Activated CD4-positive, alpha-beta memory T cell treated with anti-CD3 and anti-CD28 coated beads for 36 hours (primary cell): ENCODE measurements around the gene PIH1D2. TPM values are rescaled to one million over a fixed set of nuclear protein-coding genes. Genes with fewer than 3 reads are reported as not detected.
"Not testable (repeated sequence)": the region's sequence is repeated elsewhere in the genome, so short reads cannot be mapped to it uniquely, and the experiment has no call there.

Experiments used
- CTCF ChIA-PET: fragments of 350-600 bp; sonication (Branson Sonifier 250); formaldehyde crosslinking; loops from one replicate; lab custom pipeline; 2021; ENCODE audit warnings: antibody characterized with exemption, inconsistent platforms; lab: Charles Lee
- POLR2A ChIA-PET: fragments of 350-600 bp; sonication (Branson Sonifier 250); formaldehyde crosslinking; loops from one replicate; lab custom pipeline; 2021; ENCODE audit warnings: antibody characterized with exemption; lab: Charles Lee
- DNase-seq: peaks from one replicate; pipeline ENCODE4 v3.0.0-alpha.2; 2020
- H3K27ac Mint-ChIP-seq: one replicate; pipeline ENCODE4 v1.8.0; 2021; ENCODE audit warnings: mixed read lengths
- H3K27me3 Mint-ChIP-seq: one replicate; pipeline ENCODE4 v1.8.0; 2021; ENCODE audit warnings: mixed read lengths
- H3K36me3 Mint-ChIP-seq: one replicate; pipeline ENCODE4 v1.8.0; 2021; ENCODE audit warnings: mixed read lengths
- H3K4me1 Mint-ChIP-seq: one replicate; pipeline ENCODE4 v1.8.0; 2021; ENCODE audit warnings: low read depth, mixed read lengths
- H3K4me3 Mint-ChIP-seq: one replicate; pipeline ENCODE4 v1.8.0; 2021; ENCODE audit warnings: mild to moderate bottlenecking, mixed read lengths
- H3K9me3 Mint-ChIP-seq: one replicate; pipeline ENCODE4 v1.8.0; 2021; ENCODE audit warnings: mixed read lengths
- intact Hi-C: fragments of 100-400 bp; cut with micrococcal nuclease; formaldehyde crosslinking; loops from one replicate; pipeline ENCODE4 v1.15.1; 2023
- total RNA-seq, 2 experiments: library from RNA; stranded (reverse); gene quantifications; one replicate each; pipeline ENCODE4 v1.2.3, GENCODE V29; 2021

The PIH1D2 gene
- total RNA-seq, 2 experiments from 2014 or later: 0.36 to 0.56 TPM

GRCh38 chr11:112097734-112098528 lies 24.1 kb upstream of the PIH1D2 start:
- CTCF ChIA-PET: interaction anchor here (1.4 to 1.7 kb wide), 2 partner anchors 11 to 15 kb away, joined by 4 to 5 read pairs; partner anchors contain the start of genes SDHD and TIMM8B
- H3K9me3 Mint-ChIP-seq: no peaks in the 10 kb centered on the region

GRCh38 chr11:112096194-112096593 lies 22.4 kb upstream of the PIH1D2 start:
- DNase-seq: no peak
- CTCF ChIA-PET: no interaction called here
- Mint-ChIP-seq H3K4me3 (no peak overlapping the region), H3K36me3 (peaks cover 23% of the 10 kb centered on the region), H3K4me1 (no peaks in the 10 kb centered on the region), H3K27ac (no peak overlapping the region), H3K9me3 (no peaks in the 10 kb centered on the region), H3K27me3 (no peaks in the 10 kb centered on the region)
- POLR2A ChIA-PET: no interaction called here
- intact Hi-C loops: no loop called here

More at GRCh38 chr11:112097734-112098528, 24.1 kb upstream of the PIH1D2 start:
- intact Hi-C loops: no loop called here
- Mint-ChIP-seq H3K4me3 (no peak overlapping the region), H3K36me3 (peaks cover 9% of the 10 kb centered on the region), H3K4me1 (no peaks in the 10 kb centered on the region), H3K27ac (no peak overlapping the region), H3K27me3 (no peaks in the 10 kb centered on the region)
- POLR2A ChIA-PET: no interaction called here
- no peak for DNase-seq

- DNase-seq: not testable (repeated sequence)
Measured at GRCh38 chr11:112095302-112095701, 21.5 kb upstream of the PIH1D2 start.

DNA sequence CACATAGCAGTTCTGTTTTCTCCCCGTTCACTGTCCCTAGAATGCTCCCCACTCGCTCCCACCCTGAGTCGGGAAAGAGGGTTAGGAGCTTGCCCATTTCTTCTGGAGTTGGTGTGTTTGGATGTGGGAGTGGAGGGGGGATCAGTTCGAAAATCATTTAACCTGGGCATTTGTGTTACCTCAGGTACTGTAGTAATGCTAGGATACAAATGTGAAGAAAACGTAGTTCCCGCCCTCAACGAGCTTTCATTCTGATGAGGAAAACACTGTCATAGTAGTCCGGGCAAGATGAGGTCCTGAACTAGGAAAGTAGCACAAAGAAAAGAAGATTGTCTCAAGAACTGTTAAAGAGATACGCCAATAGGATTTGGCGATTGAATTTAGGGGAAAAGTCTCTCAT lies 13.4 kb upstream of the PIH1D2 start:
- Mint-ChIP-seq H3K27me3 (peaks cover 2% of the 10 kb centered on the region), H3K4me3 (peak overlapping the region; percentile 92), H3K36me3 (peaks cover 70% of the 10 kb centered on the region), H3K4me1 (peaks cover 61% of the 10 kb centered on the region), H3K9me3 (no peaks in the 10 kb centered on the region), H3K27ac (peak overlapping the region; percentile 92)
- peak; percentile 10 for DNase-seq
- intact Hi-C loops: loop anchor here (2.0 to 10.0 kb wide), 6 partner anchors 38 to 484 kb away; partner anchors contain the start of genes ALG9, DLAT, PPP2R1B and SIK2
- ChIA-PET CTCF (interaction anchor here (0.6 to 2.1 kb wide), 9 partner anchors 10 to 216 kb away, joined by 3 to 16 read pairs (median 3); partner anchors contain the start of genes ALG9, BCO2 and PIH1D2), POLR2A (interaction anchor here (1.0 to 1.8 kb wide), 4 partner anchors 13 to 216 kb away, joined by 3 to 6 read pairs (median 4); partner anchors contain the start of genes ALG9, NKAPD1 and PIH1D2)

More at GRCh38 chr11:112095302-112095701, 21.5 kb upstream of the PIH1D2 start:
- H3K9me3 Mint-ChIP-seq, intact Hi-C loops, H3K27me3 Mint-ChIP-seq, POLR2A ChIA-PET, H3K4me3 Mint-ChIP-seq, H3K4me1 Mint-ChIP-seq, H3K27ac Mint-ChIP-seq: not testable (repeated sequence)
- CTCF ChIA-PET: interaction anchor here (0.6 kb wide), 1 partner anchor 76 kb away, joined by 3 read pairs; no protein-coding TSS in a partner anchor
- H3K36me3 Mint-ChIP-seq: peaks cover 28% of the 10 kb centered on the region

DNA sequence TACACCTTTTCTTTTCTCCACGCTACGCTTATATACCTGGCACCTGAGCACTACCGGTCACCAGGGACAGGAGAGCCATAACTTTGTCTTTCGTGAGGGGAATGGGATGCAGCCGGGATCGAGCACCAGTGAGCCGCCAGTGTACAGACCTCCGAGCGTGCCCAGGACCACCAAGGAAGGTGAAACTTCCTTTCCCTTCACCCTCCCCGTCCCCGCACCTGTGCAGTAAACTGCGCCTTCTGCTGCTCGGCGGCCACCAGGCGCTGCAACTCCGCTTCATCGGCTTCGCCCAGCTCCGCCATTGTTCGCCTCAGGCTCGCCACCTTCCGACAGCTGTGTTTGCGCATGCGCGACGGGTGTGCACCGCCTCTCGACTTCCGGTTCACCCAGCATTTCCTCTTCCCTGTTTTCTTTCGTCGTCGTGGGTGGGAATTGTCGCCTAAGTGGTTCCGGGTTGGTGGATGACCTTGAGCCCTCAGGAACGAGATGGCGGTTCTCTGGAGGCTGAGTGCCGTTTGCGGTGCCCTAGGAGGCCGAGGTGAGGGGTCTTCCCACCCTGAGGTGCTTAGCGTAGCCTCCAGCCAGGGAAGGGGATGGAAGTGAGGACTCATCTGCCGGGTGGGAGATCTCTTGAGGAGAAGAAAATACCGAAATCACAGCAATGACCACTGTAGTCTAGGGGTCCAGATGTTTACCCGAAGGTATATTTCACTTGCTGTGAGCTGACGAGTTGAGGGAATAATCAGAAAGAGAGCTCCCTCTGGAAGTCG lies 12.8 kb upstream of the PIH1D2 start, which contains the start of the genes SDHD and TIMM8B:
SDHD (plus strand) TSS at position 452 of the 770 bp plus-strand sequence; CDS start at position 487, 35 bp downstream.
TIMM8B (minus strand) TSS at position 335 of the 770 bp plus-strand sequence; CDS start at position 302, 33 bp downstream.
- ChIA-PET CTCF (interaction anchor here (0.6 to 2.1 kb wide), 9 partner anchors 11 to 215 kb away, joined by 3 to 16 read pairs (median 3); partner anchors contain the start of genes ALG9, BCO2 and PIH1D2), POLR2A (interaction anchor here (0.6 to 1.8 kb wide), 6 partner anchors 10 to 500 kb away, joined by 3 to 6 read pairs (median 4); partner anchors contain the start of genes ALG9, NKAPD1 and PIH1D2)
- H3K4me3 Mint-ChIP-seq: peak within 1 kb of the TSS; percentile 92
- H3K27me3 Mint-ChIP-seq: peaks cover 2% of the 10 kb centered on the region
- intact Hi-C loops: loop anchor here (1.0 to 10.0 kb wide), 10 partner anchors 12 to 484 kb away; partner anchors contain the start of genes ALG9, CFAP68, DLAT and FDXACB1
- peak; percentile 97 for DNase-seq
- no peaks in the 10 kb centered on the region for H3K9me3 Mint-ChIP-seq
- H3K4me1 Mint-ChIP-seq: peaks cover 63% of the 10 kb centered on the region
- H3K36me3 Mint-ChIP-seq: peaks cover 68% of the 10 kb centered on the region
- peak within 1 kb of the TSS; percentile 92 for H3K27ac Mint-ChIP-seq

GRCh38 chr11:112085822-112086421 lies 12.1 kb upstream of the PIH1D2 start:
- Mint-ChIP-seq H3K9me3 (no peaks in the 10 kb centered on the region), H3K36me3 (peaks cover 62% of the 10 kb centered on the region), H3K27ac (peak overlapping the region; percentile 92), H3K4me1 (peaks cover 65% of the 10 kb centered on the region), H3K4me3 (peak overlapping the region; percentile 92), H3K27me3 (peaks cover 2% of the 10 kb centered on the region)
- peak; percentile 69 for DNase-seq
- ChIA-PET CTCF (interaction anchor here (1.3 to 2.1 kb wide), 2 partner anchors 13 to 28 kb away, joined by 3 to 16 read pairs; partner anchors contain the start of gene PIH1D2), POLR2A (interaction anchor here (0.6 to 1.8 kb wide), 6 partner anchors 10 to 499 kb away, joined by 3 to 6 read pairs (median 4); partner anchors contain the start of genes ALG9, NKAPD1 and PIH1D2)
- intact Hi-C loops: loop anchor here (1.0 to 10.0 kb wide), 10 partner anchors 12 to 483 kb away; partner anchors contain the start of genes ALG9, CFAP68, DLAT and FDXACB1

GRCh38 chr11:112082729-112083128 lies 8.9 kb upstream of the PIH1D2 start:
- Mint-ChIP-seq H3K36me3 (peaks cover 53% of the 10 kb centered on the region), H3K27me3 (peaks cover 2% of the 10 kb centered on the region), H3K4me1 (peaks cover 45% of the 10 kb centered on the region), H3K9me3 (no peaks in the 10 kb centered on the region), H3K27ac (peak overlapping the region; percentile 84), H3K4me3 (no peak overlapping the region)
- POLR2A ChIA-PET: interaction anchor here (1.1 to 1.8 kb wide), 3 partner anchors 25 to 146 kb away, joined by 3 to 9 read pairs (median 4); no protein-coding TSS in a partner anchor
- CTCF ChIA-PET: interaction anchor here (0.6 to 1.1 kb wide), 3 partner anchors 33 to 205 kb away, joined by 3 to 4 read pairs (median 4); partner anchors contain the start of gene FDXACB1
- intact Hi-C loops: loop anchor here (1.0 to 10.0 kb wide), 3 partner anchors 25 to 318 kb away; partner anchors contain the start of gene PPP2R1B
- peak; percentile 63 for DNase-seq

DNA sequence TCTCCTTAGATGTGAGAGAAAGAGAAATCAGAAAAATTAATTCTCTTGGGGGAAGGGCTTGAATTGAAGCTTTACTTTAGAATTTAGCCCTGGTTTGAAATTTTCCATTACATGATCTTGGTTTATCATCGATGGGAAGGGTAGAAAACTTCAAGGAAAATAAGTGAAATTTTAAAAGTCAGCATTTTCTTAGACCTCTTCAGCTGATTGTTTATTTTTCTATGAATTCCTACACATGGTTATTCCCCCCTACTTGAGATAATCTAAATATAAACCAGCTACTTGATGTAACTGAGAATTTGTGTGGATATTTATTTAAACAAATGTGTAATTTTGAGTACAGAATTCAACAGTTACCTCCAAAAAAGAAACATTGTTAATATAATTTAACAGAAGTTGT lies 10.9 kb downstream of the PIH1D2 start:
- intact Hi-C loops: no loop called here
- no peak for DNase-seq
- Mint-ChIP-seq H3K4me3 (no peak overlapping the region), H3K27ac (no peak overlapping the region), H3K27me3 (no peaks in the 10 kb centered on the region), H3K36me3 (peaks cover 33% of the 10 kb centered on the region), H3K9me3 (no peaks in the 10 kb centered on the region), H3K4me1 (peaks cover 5% of the 10 kb centered on the region)
- ChIA-PET CTCF (no interaction called here), POLR2A (no interaction called here)

GRCh38 chr11:112058103-112058502 lies 15.7 kb downstream of the PIH1D2 start:
- peaks cover 23% of the 10 kb centered on the region for H3K4me1 Mint-ChIP-seq
- POLR2A ChIA-PET: interaction anchor here (2.0 kb wide), 1 partner anchor 25 kb away, joined by 9 read pairs; no protein-coding TSS in a partner anchor
- H3K27ac Mint-ChIP-seq: no peak overlapping the region
- no peaks in the 10 kb centered on the region for H3K27me3 Mint-ChIP-seq
- peaks cover 52% of the 10 kb centered on the region for H3K36me3 Mint-ChIP-seq
- CTCF ChIA-PET: no interaction called here
- no peaks in the 10 kb centered on the region for H3K9me3 Mint-ChIP-seq
- no peak overlapping the region for H3K4me3 Mint-ChIP-seq
- intact Hi-C loops: no loop called here
- DNase-seq: no peak

DNA sequence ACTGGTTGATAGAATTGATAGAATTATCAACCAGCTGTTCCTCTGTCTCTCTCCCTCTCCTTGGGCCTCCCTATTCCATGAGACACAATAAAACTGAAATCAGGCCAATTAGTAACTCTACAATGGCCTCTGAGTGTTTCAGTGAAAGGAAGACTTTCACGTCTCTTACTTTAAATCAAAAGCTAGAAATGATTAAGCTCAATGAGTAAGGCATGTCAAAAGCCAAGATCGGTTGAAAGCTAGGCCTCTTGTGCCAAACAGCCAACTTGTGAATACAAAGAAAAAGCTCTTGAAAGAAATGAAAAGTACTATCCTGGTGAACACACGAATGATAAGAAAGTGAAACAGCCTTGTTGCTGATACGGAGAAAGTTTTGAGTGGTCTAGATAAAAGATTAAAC lies 16.6 kb downstream of the PIH1D2 start:
- no peaks in the 10 kb centered on the region for H3K27me3 Mint-ChIP-seq
- CTCF ChIA-PET: interaction anchor here (0.5 to 1.1 kb wide), 6 partner anchors 16 to 130 kb away, joined by 3 to 5 read pairs (median 3); partner anchors contain the start of genes SDHD and TIMM8B
- H3K4me3 Mint-ChIP-seq: peak overlapping the region; percentile 33
- no peaks in the 10 kb centered on the region for H3K9me3 Mint-ChIP-seq
- peak; percentile 29 for DNase-seq
- intact Hi-C loops: loop anchor here (1.0 to 2.0 kb wide), 5 partner anchors 18 to 125 kb away; partner anchors contain the start of genes DLAT, NKAPD1 and PIH1D2
- peaks cover 23% of the 10 kb centered on the region for H3K4me1 Mint-ChIP-seq
- POLR2A ChIA-PET: interaction anchor here (0.5 to 2.0 kb wide), 5 partner anchors 17 to 358 kb away, joined by 3 to 9 read pairs (median 4); partner anchors contain the start of gene DLAT
- H3K36me3 Mint-ChIP-seq: peaks cover 51% of the 10 kb centered on the region
- H3K27ac Mint-ChIP-seq: peak overlapping the region; percentile 69
